Mesenchymal stem cell (in vitro differentiated cells and primary cell): ENCODE data around the gene EIF4E3.
A peak's percentile ranks its signal among the peaks of the same experiment; 100 is the strongest.

Source experiments
- DNase-seq: peaks from one replicate; pipeline ENCODE4 v3.0.0-alpha.2; 2013
- H2AFZ ChIP-seq: one replicate; pipeline ENCODE4 v1.6.1; 2013; ENCODE audit warnings: low read depth, mild to moderate bottlenecking, control low read depth, inconsistent platforms, low read length, moderate library complexity
- H2AK5ac ChIP-seq: 2 replicates; pipeline ENCODE4 v1.6.1; 2013; ENCODE audit warnings: low read length, moderate library complexity, mild to moderate bottlenecking, inconsistent platforms; ENCODE audit not compliant: severe bottlenecking
- H2BK120ac ChIP-seq: one replicate; pipeline ENCODE4 v1.6.1; 2013; ENCODE audit warnings: low read depth, mild to moderate bottlenecking, inconsistent platforms, low read length, moderate library complexity
- H2BK12ac ChIP-seq, 2 experiments: one replicate each; pipeline ENCODE4 v1.6.1; 2013; ENCODE audit warnings: inconsistent platforms in 2 of 2, low read length in 2 of 2, mild to moderate bottlenecking in 2 of 2, moderate library complexity in 2 of 2, control low read depth in 1 of 2
- H2BK15ac ChIP-seq: one replicate; pipeline ENCODE4 v1.6.1; 2013; ENCODE audit warnings: mild to moderate bottlenecking, low read depth, inconsistent platforms; ENCODE audit not compliant: poor library complexity, severe bottlenecking
- H2BK5ac ChIP-seq: 2 replicates; pipeline ENCODE4 v1.6.1; 2013; ENCODE audit warnings: low read depth, mild to moderate bottlenecking, low read length, control low read depth, inconsistent platforms; ENCODE audit not compliant: poor library complexity, severe bottlenecking
- H3K14ac ChIP-seq, 2 experiments: one replicate each; pipeline ENCODE4 v1.6.1; 2013; ENCODE audit warnings: inconsistent platforms in 2 of 2, low read length in 2 of 2, control low read depth in 1 of 2, mild to moderate bottlenecking in 1 of 2, moderate library complexity in 1 of 2
- H3K18ac ChIP-seq, 2 experiments: one replicate each; pipeline ENCODE4 v1.6.1; 2013; ENCODE audit warnings: inconsistent platforms in 2 of 2, low read length in 2 of 2, control low read depth in 1 of 2, low read depth in 1 of 2, mild to moderate bottlenecking in 1 of 2
- H3K23ac ChIP-seq, 2 experiments: one replicate each; pipeline ENCODE4 v1.6.1; 2013; ENCODE audit warnings: inconsistent platforms in 2 of 2, low read length in 2 of 2, mild to moderate bottlenecking in 2 of 2, moderate library complexity in 2 of 2, control low read depth in 1 of 2
- H3K27ac ChIP-seq: 2 replicates; pipeline ENCODE4 v1.5.1; 2013; ENCODE audit warnings: mild to moderate bottlenecking, moderate library complexity, low read length, control low read depth, inconsistent platforms; ENCODE audit not compliant: poor library complexity, severe bottlenecking
- H3K27me3 ChIP-seq, 2 experiments: 2 replicates each; pipeline versions ENCODE4 v1.6.1 to v1.7.0; 2013; ENCODE audit warnings: low read length in 2 of 2, mild to moderate bottlenecking in 2 of 2, moderate library complexity in 2 of 2, control low read depth in 1 of 2, inconsistent platforms in 1 of 2; ENCODE audit not compliant: control insufficient read depth in 1 of 2, insufficient read depth in 1 of 2
- H3K36me3 ChIP-seq, 2 experiments: 2 replicates each; pipeline versions ENCODE4 v1.6.1 to v1.7.0; 2013; ENCODE audit warnings: low read length in 2 of 2, control low read depth in 1 of 2, inconsistent platforms in 1 of 2, low read depth in 1 of 2, mild to moderate bottlenecking in 1 of 2; ENCODE audit not compliant: insufficient read depth in 2 of 2, control insufficient read depth in 1 of 2
- H3K4ac ChIP-seq, 2 experiments: one replicate each; pipeline ENCODE4 v1.6.1; 2013; ENCODE audit warnings: inconsistent platforms in 2 of 2, low read length in 2 of 2, mild to moderate bottlenecking in 2 of 2, moderate library complexity in 2 of 2, control low read depth in 1 of 2, low read depth in 1 of 2
- H3K4me1 ChIP-seq: 2 replicates; pipeline ENCODE4 v1.6.1; 2013; ENCODE audit warnings: low read depth, low read length, control low read depth; ENCODE audit not compliant: control insufficient read depth, insufficient read depth
- H3K4me2 ChIP-seq: 2 replicates; pipeline ENCODE4 v1.6.1; 2013; ENCODE audit warnings: low read length, mild to moderate bottlenecking, inconsistent platforms; ENCODE audit not compliant: poor library complexity, severe bottlenecking
- H3K4me3 ChIP-seq, 2 experiments: 2 replicates each; pipeline versions ENCODE4 v1.5.1 to v1.7.0; 2013; ENCODE audit warnings: low read length in 2 of 2, mild to moderate bottlenecking in 2 of 2, control low read depth in 1 of 2, low read depth in 1 of 2; ENCODE audit not compliant: insufficient read depth in 1 of 2
- H3K79me1 ChIP-seq: replicated peaks from 2 replicates; pipeline ENCODE4 v1.6.1; 2013; ENCODE audit warnings: mild to moderate bottlenecking, control low read depth, low read length, inconsistent platforms; ENCODE audit not compliant: poor library complexity, severe bottlenecking
- H3K9ac ChIP-seq: 2 replicates; pipeline ENCODE4 v1.7.0; 2013; ENCODE audit warnings: mild to moderate bottlenecking, low read length, moderate library complexity
- H3K9me3 ChIP-seq: 2 replicates; pipeline ENCODE4 v1.7.0; 2013; ENCODE audit warnings: mild to moderate bottlenecking, low read length; ENCODE audit not compliant: control insufficient read depth
- H4K8ac ChIP-seq: one replicate; pipeline ENCODE4 v1.6.1; 2013; ENCODE audit warnings: inconsistent platforms, mild to moderate bottlenecking, low read length, moderate library complexity
- H4K91ac ChIP-seq: one replicate; pipeline ENCODE4 v1.6.1; 2013; ENCODE audit warnings: mild to moderate bottlenecking, low read length, inconsistent platforms
- WGBS: methylation state at CpG from one replicate; pipeline ENCODE4 v1.1.7; 2013; ENCODE audit warnings: mixed read lengths; 5-methylcytosine and 5-hydroxymethylcytosine counted together

EIF4E3 gene

DNA sequence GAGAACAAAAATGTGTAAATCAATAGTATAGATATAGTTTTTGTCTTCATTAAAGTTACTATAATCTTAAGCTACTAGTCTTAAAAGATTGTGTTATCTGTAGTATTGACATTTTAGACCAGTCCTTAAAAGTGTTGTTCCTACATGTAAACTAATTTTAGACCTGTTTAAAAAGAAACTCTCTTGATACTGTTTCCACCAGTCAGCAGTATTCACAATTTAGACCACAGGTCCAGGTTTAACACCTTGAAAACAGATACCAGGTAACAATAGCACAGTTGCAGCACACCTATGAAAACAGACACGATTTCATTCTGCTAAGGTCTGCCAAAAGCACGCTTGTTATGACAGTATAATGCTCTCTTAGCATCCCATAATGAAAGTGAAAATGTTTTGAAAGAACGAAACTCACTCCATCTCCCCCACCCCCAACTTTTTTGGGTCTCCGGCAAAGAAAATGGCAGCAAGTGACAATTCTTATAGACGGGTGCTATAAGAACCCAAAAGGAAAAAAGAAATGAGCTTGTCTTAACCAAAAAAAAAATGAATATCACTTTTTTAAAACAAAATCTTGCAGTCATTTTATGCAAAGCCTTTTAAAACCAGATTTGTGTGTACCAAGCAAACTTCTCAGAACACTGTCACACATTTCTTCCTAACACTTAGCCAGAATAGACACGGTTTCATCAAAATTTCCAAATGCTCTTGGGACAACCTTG is 1.6 kb downstream of the EIF4E3 start:
- no peak overlapping the region for H2AFZ ChIP-seq
- H3K23ac ChIP-seq = no peak overlapping the region
- no peak overlapping the region for H2AK5ac ChIP-seq
- no peak overlapping the region for H2BK120ac ChIP-seq
- no peak overlapping the region for H2BK15ac ChIP-seq
- peaks cover 10% of the 10 kb centered on the region for H3K4me1 ChIP-seq
- no peak overlapping the region for H2BK12ac ChIP-seq
- 85% methylated on average over 6 of the region's 6 CpGs for WGBS
- peaks cover 4% of the 10 kb centered on the region for H3K79me1 ChIP-seq
- H3K14ac ChIP-seq = no peak overlapping the region
- H3K4ac ChIP-seq = no peak overlapping the region
- H4K91ac ChIP-seq = no peak overlapping the region
- H3K27ac ChIP-seq = no peak overlapping the region
- H4K8ac ChIP-seq = no peak overlapping the region
- DNase-seq = no peak
- H3K9me3 ChIP-seq = no peaks in the 10 kb centered on the region
- H3K27me3 ChIP-seq = peaks cover 4 to 9% of the 10 kb centered on the region in 2 experiments
- no peak overlapping the region for H3K4me2 ChIP-seq
- no peak overlapping the region for H3K18ac ChIP-seq
- no peak overlapping the region for H2BK5ac ChIP-seq
- H3K36me3 ChIP-seq = no peaks in the 10 kb centered on the region
- H3K9ac ChIP-seq = peak overlapping the region; percentile 76
- peak overlapping the region in 1 of 2 experiments; percentile 93 for H3K4me3 ChIP-seq

DNA sequence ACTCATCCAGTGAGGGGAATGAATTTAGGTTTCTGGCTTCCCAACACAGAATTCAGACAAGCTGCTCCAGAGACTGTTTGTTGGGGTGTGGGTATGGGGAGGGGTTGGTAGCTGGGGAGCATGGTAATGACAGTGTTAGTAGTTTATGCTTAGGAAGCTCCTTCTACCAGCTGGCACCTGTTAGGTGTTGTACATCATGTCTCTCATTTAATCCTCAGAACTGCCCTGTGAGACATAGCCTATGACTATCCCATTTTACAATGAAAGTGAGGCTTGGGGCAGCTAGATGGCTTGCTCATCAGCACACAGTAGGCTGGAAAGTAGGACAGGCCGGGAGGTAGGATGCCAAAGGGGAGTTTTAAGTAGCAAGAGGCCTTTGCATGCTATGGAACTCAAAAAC is 2.5 kb downstream of the EIF4E3 start:
- H3K27ac ChIP-seq = no peak overlapping the region
- H3K23ac ChIP-seq = no peak overlapping the region
- WGBS = 96% methylated on average over 1 of the region's 1 CpG
- H3K14ac ChIP-seq = no peak overlapping the region
- no peak overlapping the region for H2AFZ ChIP-seq
- DNase-seq = no peak
- no peaks in the 10 kb centered on the region for H3K36me3 ChIP-seq
- H4K8ac ChIP-seq = no peak overlapping the region
- H3K4ac ChIP-seq = no peak overlapping the region
- no peaks in the 10 kb centered on the region for H3K9me3 ChIP-seq
- no peak overlapping the region for H2BK12ac ChIP-seq
- H2BK15ac ChIP-seq = no peak overlapping the region
- H3K27me3 ChIP-seq = peaks cover 4 to 8% of the 10 kb centered on the region in 2 experiments
- H3K18ac ChIP-seq = no peak overlapping the region
- no peak overlapping the region for H4K91ac ChIP-seq
- H3K4me3 ChIP-seq = no peak overlapping the region
- no peak overlapping the region for H2AK5ac ChIP-seq
- no peak overlapping the region for H3K4me2 ChIP-seq
- H3K9ac ChIP-seq = no peak overlapping the region
- peaks cover 4% of the 10 kb centered on the region for H3K79me1 ChIP-seq
- H3K4me1 ChIP-seq = peaks cover 10% of the 10 kb centered on the region
- H2BK5ac ChIP-seq = no peak overlapping the region
- H2BK120ac ChIP-seq = no peak overlapping the region

DNA sequence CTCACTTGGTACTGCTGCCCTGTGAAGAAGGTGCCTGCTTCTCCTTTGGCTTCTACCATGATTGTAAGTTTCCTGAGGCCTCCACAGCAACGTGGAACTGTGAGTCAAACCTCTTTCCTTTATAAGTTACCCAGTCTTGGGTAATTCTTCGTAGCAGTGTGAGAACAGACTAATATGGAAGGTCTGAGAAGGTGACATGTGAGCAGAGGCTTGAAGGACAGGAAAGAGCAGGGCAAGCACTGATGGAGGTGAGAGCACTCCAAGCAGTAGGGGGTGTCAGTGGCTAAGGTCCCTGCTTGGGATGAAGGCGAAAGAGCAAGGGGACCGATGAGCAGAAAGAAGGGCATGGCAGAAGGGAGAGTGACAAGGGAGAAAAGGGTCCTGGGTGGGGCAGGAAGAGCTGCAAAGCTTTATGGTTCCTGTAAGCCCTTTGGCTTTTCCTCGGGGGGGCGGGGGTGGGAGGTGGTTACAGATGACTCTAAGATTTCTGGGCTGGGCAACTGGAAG is 3.5 kb downstream of the EIF4E3 start:
- Histone ChIP-seq H3K9ac (no peak overlapping the region), H2AFZ (no peak overlapping the region), H3K27me3 (peaks cover 4 to 8% of the 10 kb centered on the region in 2 experiments), H3K4me3 (no peak overlapping the region), H3K14ac (no peak overlapping the region), H3K4me2 (no peak overlapping the region), H4K8ac (no peak overlapping the region), H3K36me3 (no peaks in the 10 kb centered on the region), H3K18ac (no peak overlapping the region), H4K91ac (no peak overlapping the region), H3K9me3 (no peaks in the 10 kb centered on the region), H3K4ac (no peak overlapping the region), H2BK12ac (no peak overlapping the region), H3K4me1 (peaks cover 10% of the 10 kb centered on the region), H2BK15ac (no peak overlapping the region), H3K23ac (no peak overlapping the region), H3K79me1 (peaks cover 4% of the 10 kb centered on the region), H3K27ac (no peak overlapping the region), H2BK120ac (no peak overlapping the region), H2BK5ac (no peak overlapping the region), H2AK5ac (no peak overlapping the region)
- no peak for DNase-seq
- WGBS = 91% methylated on average over 5 of the region's 6 CpGs

DNA sequence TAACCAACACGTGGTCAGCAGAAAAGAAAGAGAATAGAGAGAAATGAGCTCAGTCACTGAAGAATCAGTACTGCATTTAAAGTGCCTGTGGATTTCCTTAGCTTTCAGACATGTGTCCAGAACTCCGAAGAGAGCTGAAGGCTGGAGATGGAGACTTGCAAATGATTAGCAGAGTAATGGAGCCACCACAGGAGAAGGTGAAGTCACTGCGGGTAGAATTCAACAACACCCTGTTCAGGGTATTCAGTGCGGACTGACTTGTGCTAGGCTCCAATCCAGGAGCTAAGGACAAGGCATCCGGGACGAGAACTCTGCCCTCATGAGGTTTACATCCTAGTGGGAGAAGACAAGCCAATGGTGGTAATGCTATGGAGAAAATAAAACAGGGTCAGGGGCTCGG is 4.2 kb downstream of the EIF4E3 start:
- H2AFZ ChIP-seq = no peak overlapping the region
- no peak overlapping the region for H3K27ac ChIP-seq
- no peak overlapping the region for H2BK12ac ChIP-seq
- H3K4me3 ChIP-seq = no peak overlapping the region
- WGBS = 93% methylated on average over 7 of the region's 7 CpGs
- no peak overlapping the region for H2BK120ac ChIP-seq
- H3K79me1 ChIP-seq = peaks cover 6% of the 10 kb centered on the region
- H4K8ac ChIP-seq = no peak overlapping the region
- no peaks in the 10 kb centered on the region for H3K36me3 ChIP-seq
- peaks cover 4 to 8% of the 10 kb centered on the region in 2 experiments for H3K27me3 ChIP-seq
- no peak overlapping the region for H2BK5ac ChIP-seq
- H3K4me2 ChIP-seq = no peak overlapping the region
- no peak overlapping the region for H3K18ac ChIP-seq
- peak overlapping the region; percentile 28 for H4K91ac ChIP-seq
- H3K23ac ChIP-seq = no peak overlapping the region
- no peak overlapping the region for H3K9ac ChIP-seq
- H2AK5ac ChIP-seq = no peak overlapping the region
- DNase-seq = no peak
- no peak overlapping the region for H3K4ac ChIP-seq
- H3K4me1 ChIP-seq = peaks cover 10% of the 10 kb centered on the region
- no peak overlapping the region for H3K14ac ChIP-seq
- no peak overlapping the region for H2BK15ac ChIP-seq
- H3K9me3 ChIP-seq = no peaks in the 10 kb centered on the region
